Caki2 (cell line): ENCODE data around the gene MAGED1. TPM values are rescaled to one million over a fixed set of nuclear protein-coding genes. Genes with fewer than 3 reads are reported as not detected.
A peak's percentile ranks its signal among the peaks of the same experiment; 100 is the strongest.

Source experiments
- DNase-seq: peaks from one replicate; pipeline ENCODE4 v3.0.0-alpha.2; 2015; ENCODE audit warnings: low read depth
- in situ Hi-C: cut with HindIII; loops from 2 replicates; pipeline ENCODE4 v1.10.0; 2016; ENCODE audit warnings: low sequenced_read_pairs, low pct_unique_long_range_greater_than_20kb, mixed read lengths
- total RNA-seq: library from RNA; depleted of rRNA; stranded (reverse); fragments of >200 nt; shearing (Covaris generic); gene quantifications from 2 replicates; pipeline ENCODE4 v1.2.3, GENCODE V29; 2014; ENCODE audit warnings: low replicate concordance; rRNA removed

Gene MAGED1, protein sequence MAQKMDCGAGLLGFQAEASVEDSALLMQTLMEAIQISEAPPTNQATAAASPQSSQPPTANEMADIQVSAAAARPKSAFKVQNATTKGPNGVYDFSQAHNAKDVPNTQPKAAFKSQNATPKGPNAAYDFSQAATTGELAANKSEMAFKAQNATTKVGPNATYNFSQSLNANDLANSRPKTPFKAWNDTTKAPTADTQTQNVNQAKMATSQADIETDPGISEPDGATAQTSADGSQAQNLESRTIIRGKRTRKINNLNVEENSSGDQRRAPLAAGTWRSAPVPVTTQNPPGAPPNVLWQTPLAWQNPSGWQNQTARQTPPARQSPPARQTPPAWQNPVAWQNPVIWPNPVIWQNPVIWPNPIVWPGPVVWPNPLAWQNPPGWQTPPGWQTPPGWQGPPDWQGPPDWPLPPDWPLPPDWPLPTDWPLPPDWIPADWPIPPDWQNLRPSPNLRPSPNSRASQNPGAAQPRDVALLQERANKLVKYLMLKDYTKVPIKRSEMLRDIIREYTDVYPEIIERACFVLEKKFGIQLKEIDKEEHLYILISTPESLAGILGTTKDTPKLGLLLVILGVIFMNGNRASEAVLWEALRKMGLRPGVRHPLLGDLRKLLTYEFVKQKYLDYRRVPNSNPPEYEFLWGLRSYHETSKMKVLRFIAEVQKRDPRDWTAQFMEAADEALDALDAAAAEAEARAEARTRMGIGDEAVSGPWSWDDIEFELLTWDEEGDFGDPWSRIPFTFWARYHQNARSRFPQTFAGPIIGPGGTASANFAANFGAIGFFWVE
- total RNA-seq: 173 and 175 TPM in 2 replicates

DNA sequence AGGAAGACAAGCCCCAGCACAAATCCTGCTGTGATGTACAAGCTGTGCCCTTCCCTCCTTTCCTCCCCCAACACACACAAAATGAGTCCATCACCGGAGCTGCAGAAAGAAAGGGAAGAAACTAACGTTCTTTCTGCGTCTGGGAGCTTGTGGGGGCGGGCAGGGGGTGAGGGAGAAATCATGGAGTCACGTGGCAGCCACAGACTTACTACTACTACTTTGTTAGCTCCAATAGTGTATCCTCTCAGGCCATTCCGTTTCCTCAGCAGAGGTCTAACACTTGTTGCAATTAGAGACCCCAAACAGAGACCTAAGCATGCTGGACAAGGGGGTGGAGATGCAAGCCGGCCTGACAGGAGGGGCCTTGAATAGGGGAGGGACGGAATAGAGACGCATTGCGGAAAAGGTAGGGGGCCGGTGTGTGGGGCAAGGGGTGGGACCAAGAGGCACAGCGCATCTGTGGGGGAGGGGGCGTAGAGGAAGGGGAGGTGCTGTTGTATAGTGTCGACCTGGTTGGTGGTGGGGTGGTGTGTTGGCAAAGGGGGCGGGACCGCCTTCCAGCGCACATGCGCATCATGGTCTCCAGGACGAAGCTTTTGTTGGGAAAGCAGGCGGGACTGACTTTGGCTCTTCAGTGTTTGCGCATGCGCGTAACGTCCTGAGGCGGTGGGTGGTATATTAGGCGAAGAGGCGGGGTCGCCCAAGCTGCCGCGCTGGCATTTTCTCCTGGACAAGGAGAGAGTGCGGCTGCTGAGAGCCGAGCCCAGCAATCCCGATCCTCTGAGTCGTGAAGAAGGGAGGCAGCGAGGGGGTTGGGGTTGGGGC, at the start of gene MAGED1:
Gene MAGED1, plus strand, starts transcription at position 703 of the 825 bp plus-strand sequence. CDS start 682 bp downstream, outside the sequence.
- DNase-seq: peak; percentile 93
- in situ Hi-C loops: no loop called here

GRCh38 chrX:51847463-51847862, 46.0 kb upstream of the MAGED1 start:
- in situ Hi-C loops: no loop called here
- no peak for DNase-seq

DNA sequence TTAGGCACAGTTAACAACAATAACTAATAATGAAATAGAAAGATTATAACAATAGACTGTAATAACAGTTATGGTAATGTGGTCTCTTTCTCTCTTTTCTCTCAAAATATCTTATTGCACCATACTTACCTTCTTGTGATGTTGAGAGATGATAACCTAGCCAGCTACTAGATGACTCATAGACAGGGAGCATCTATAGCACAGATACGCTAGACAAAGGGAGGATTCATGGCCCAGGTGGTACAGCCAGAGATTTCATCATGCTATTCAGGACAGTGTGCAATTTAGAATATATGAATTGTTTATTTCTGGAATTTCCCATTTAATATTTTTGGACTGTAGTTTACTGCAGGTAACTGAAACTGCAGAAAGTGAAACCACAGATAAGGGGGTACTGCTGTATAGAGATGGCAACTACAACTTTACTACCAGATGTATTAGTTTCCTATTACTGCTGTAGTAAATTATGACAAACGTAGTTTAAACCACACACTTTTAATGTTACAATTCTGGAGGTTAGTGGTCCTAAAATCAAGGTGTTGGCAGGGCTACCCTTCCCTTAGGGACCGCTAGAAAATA, 41.8 kb upstream of the MAGED1 start:
- in situ Hi-C loops: no loop called here
- no peak for DNase-seq

GRCh38 chrX:51852096-51852495, 41.3 kb upstream of the MAGED1 start:
- DNase-seq: no peak
- in situ Hi-C loops: no loop called here

DNA sequence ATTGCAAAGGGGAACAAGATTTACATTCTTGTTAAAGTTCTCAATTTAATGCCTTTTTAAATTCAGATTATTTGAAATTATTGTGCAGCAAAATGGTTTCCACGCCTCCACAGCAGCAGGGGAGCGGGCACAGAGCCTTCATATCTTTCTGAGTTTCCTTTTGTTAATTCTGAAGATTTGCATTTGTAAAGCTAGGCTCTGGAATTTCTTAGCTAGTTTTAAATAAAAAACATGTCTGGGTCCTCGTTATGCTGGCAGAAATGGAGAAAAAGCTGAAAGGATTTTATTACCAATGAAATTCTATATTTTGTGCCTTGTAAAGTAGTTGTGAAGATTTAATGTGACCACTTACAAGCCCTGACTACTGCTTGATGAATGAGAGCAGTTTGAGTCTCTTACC, 40.8 kb upstream of the MAGED1 start:
- in situ Hi-C loops: no loop called here
- DNase-seq: no peak

- in situ Hi-C loops: no loop called here
- DNase-seq: no peak
Measured at GRCh38 chrX:51853251-51853650, 40.2 kb upstream of the MAGED1 start.

DNA sequence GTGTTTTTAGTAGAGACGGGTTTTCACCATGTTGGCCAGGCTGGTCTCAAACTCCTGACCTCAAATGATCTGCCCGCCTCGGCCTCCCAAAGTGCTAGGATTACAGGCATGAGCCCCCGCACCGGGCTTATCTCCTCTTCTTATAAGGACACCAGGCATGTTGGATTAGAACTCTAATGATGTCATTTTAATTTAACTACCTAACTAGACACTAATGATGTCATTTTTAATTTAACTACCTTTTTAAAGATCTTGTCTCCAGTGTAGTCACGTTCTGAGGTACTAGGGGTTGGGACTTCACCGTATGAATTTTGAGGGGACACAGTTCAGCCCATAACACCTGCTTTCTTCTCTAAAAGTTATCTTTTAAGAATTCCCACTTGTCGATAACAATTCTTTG, 37.7 kb upstream of the MAGED1 start:
- in situ Hi-C loops: no loop called here

GRCh38 chrX:51857159-51857733, 36.2 kb upstream of the MAGED1 start:
- in situ Hi-C loops: no loop called here
- DNase-seq: no peak

More for the DNA sequence above, 37.7 kb upstream of the MAGED1 start:
- no peak for DNase-seq

DNA sequence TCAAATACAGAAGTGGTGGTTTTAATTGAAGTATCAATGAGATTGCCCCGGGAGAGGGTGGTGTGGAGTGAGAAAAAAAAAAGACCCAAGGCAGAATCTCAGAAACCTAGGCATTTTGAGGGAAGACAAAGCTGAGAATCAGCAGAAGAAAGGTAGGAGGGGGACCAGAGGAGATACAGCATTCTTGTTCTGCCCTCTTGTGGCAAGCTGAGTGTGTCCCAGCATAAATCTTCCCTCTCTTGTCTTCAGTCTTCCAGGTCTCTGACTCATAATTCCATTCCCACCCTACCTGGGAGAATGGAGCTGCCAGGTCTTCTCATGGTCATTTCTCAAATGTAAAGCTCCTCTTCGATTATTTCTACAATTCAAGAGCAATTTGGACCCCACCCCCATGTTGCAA, 32.7 kb upstream of the MAGED1 start:
- no peak for DNase-seq
- in situ Hi-C loops: no loop called here

- in situ Hi-C loops: no loop called here
- DNase-seq: no peak
Measured at GRCh38 chrX:51862920-51863319, 30.5 kb upstream of the MAGED1 start.

GRCh38 chrX:51866210-51866609, 27.2 kb upstream of the MAGED1 start:
- no peak for DNase-seq
- in situ Hi-C loops: no loop called here

DNA sequence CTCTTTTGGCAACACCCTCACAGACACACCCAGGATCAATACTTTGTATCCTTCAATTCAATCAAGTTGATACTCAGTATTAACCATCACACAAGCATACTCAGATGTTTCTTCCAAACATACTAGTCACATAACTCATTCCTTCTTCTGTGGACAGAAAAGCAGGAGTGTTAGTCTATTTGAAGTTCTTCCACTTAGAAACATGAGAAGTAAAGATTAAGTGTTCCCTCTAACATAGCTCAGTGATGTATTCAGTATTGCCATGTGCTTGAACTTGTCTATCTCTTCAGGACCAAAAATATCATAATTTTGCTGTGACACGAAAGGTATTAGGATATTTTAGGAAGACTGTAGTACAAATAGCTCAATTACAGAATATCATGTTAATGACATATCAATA, 25.8 kb upstream of the MAGED1 start:
- no peak for DNase-seq
- in situ Hi-C loops: no loop called here

GRCh38 chrX:51870354-51870753, 23.1 kb upstream of the MAGED1 start:
- no peak for DNase-seq
- in situ Hi-C loops: no loop called here

DNA sequence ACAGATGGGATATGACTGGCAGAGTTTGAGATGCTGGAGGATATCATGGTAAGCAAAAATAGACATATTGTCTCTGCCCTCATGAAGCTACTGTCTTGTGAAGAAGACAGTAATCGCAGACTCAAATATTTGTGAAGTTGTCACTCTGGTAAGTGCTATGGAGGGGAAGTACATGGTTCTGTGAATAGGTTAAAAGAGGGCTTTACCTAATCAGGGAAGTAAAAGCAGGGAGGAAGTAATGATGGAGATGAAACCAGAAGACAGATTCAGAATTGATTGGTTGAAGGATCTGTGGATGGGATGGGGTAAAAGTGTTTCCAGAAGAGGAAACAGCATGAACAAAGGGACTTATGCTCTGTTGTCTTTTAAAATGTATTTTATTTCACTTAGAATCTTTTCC, 19.3 kb upstream of the MAGED1 start:
- in situ Hi-C loops: no loop called here
- DNase-seq: no peak

- in situ Hi-C loops: no loop called here
- no peak for DNase-seq
Measured at GRCh38 chrX:51876441-51876840, 17.0 kb upstream of the MAGED1 start.

- in situ Hi-C loops: no loop called here
- DNase-seq: no peak
Measured at GRCh38 chrX:51878056-51878455, 15.4 kb upstream of the MAGED1 start.

- in situ Hi-C loops: no loop called here
Measured at GRCh38 chrX:51889851-51890250, 3.6 kb upstream of the MAGED1 start.

GRCh38 chrX:51891245-51891644, 2.2 kb upstream of the MAGED1 start:
- DNase-seq: no peak
- in situ Hi-C loops: no loop called here

More at GRCh38 chrX:51889851-51890250, 3.6 kb upstream of the MAGED1 start:
- no peak for DNase-seq
